GM12878 (cell line): Measurements from ENCODE around the gene SLC25A42.

ENCODE experiments used
- EGR1 ChIP-seq, 2 experiments: IDR thresholded peaks; 1 replicate in 1 of 2; 2 replicates in 1 of 2; pipeline ENCODE4 v1.6.1; 2011 to 2012; ENCODE audit warnings: low read depth in 2 of 2, low read length in 2 of 2, borderline replicate concordance in 1 of 2, mild to moderate bottlenecking in 1 of 2, moderate library complexity in 1 of 2
- EP300 ChIP-seq, 2 experiments: fragments of 150-350 bp in 1 of 2; IDR thresholded peaks; 2 replicates each; pipeline ENCODE4 v1.6.1; 2011 to 2012; ENCODE audit warnings: low read depth in 2 of 2, low read length in 2 of 2, borderline replicate concordance in 1 of 2, improper control_type of control experiment in 1 of 2, inconsistent platforms in 1 of 2; ENCODE audit not compliant: control insufficient read depth in 1 of 2
- KDM1A ChIP-seq: fragments of 200-600 bp; sonication (generic); IDR thresholded peaks from 2 replicates; pipeline ENCODE4 v1.6.1; 2016; ENCODE audit warnings: borderline replicate concordance
- RAD21 ChIP-seq: IDR thresholded peaks from 2 replicates; pipeline ENCODE4 v1.6.1; 2011; ENCODE audit warnings: mild to moderate bottlenecking, low read depth, low read length, moderate library complexity; ENCODE audit not compliant: insufficient read depth
- TF ChIP-seq, protein P1 (sequence below), 3 experiments: IDR thresholded peaks in 2 of 3; conservative IDR thresholded peaks in 1 of 3; 2 replicates each; pipeline ENCODE4 v1.5.1; 2011; ENCODE audit warnings: low read depth in 3 of 3, low read length in 3 of 3, mild to moderate bottlenecking in 3 of 3, control low read depth in 2 of 3, moderate library complexity in 2 of 3, inconsistent platforms in 1 of 3, mixed read lengths in 1 of 3; ENCODE audit not compliant: control insufficient read depth in 2 of 3, insufficient read depth in 1 of 3; ENCODE audit errors: extremely low read depth in 1 of 3

- TF ChIP-seq, protein P1, sequence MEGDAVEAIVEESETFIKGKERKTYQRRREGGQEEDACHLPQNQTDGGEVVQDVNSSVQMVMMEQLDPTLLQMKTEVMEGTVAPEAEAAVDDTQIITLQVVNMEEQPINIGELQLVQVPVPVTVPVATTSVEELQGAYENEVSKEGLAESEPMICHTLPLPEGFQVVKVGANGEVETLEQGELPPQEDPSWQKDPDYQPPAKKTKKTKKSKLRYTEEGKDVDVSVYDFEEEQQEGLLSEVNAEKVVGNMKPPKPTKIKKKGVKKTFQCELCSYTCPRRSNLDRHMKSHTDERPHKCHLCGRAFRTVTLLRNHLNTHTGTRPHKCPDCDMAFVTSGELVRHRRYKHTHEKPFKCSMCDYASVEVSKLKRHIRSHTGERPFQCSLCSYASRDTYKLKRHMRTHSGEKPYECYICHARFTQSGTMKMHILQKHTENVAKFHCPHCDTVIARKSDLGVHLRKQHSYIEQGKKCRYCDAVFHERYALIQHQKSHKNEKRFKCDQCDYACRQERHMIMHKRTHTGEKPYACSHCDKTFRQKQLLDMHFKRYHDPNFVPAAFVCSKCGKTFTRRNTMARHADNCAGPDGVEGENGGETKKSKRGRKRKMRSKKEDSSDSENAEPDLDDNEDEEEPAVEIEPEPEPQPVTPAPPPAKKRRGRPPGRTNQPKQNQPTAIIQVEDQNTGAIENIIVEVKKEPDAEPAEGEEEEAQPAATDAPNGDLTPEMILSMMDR (IDR thresholded peaks at IDR 0.05 in 2 of 3, conservative IDR thresholded peaks at IDR 0.05 in 1 of 3; ENCODE audit: control insufficient read depth in 2 of 3, extremely low read depth in 1 of 3, insufficient read depth in 1 of 3, low read depth in 3 of 3, low read length in 3 of 3), result no peak
- TF ChIP-seq RAD21, result no peak
- no peak for TF ChIP-seq EP300 (IDR thresholded peaks at IDR 0.05; ENCODE audit: borderline replicate concordance in 1 of 2, control insufficient read depth in 1 of 2, low read depth in 2 of 2, low read length in 2 of 2)
- TF ChIP-seq EGR1 (IDR thresholded peaks at IDR 0.05; ENCODE audit: borderline replicate concordance in 1 of 2, low read depth in 2 of 2, low read length in 2 of 2), result no peak
- TF ChIP-seq KDM1A, result no peak
Measured at GRCh38 chr19:19111136-19111835, 47.5 kb downstream of the SLC25A42 start.
